PFSK-1 (cell line): ENCODE results near the gene UFSP1.
A peak's percentile ranks its signal among the peaks of the same experiment; 100 is the strongest.

Source experiments
- FOXP2 ChIP-seq: optimal IDR thresholded peaks from 2 replicates; pipeline ENCODE3; 2011; ENCODE audit warnings: borderline replicate concordance, control low read depth, inconsistent platforms; ENCODE audit not compliant: insufficient read depth; ENCODE audit errors: extremely low read length, extremely low read depth
- POLR2AphosphoS5 ChIP-seq: IDR thresholded peaks from 2 replicates; pipeline ENCODE4 v1.6.1; 2012; ENCODE audit warnings: low read depth, mild to moderate bottlenecking, control low read depth, low read length, moderate library complexity
- SIN3A ChIP-seq: IDR thresholded peaks from 2 replicates; pipeline ENCODE4 v1.6.1; 2012; ENCODE audit warnings: mild to moderate bottlenecking, low read length, moderate library complexity, borderline replicate concordance; ENCODE audit not compliant: insufficient read depth
- TAF1 ChIP-seq: IDR thresholded peaks from 2 replicates; pipeline ENCODE4 v1.6.1; 2012; ENCODE audit warnings: low read length, control low read depth, borderline replicate concordance; ENCODE audit not compliant: insufficient read depth
- TF ChIP-seq, protein P1 (sequence below), 2 experiments: IDR thresholded peaks; 2 replicates each; pipeline versions ENCODE4 v1.6.1 to v1.8.0; 2011 to 2012; ENCODE audit warnings: low read depth in 2 of 2, low read length in 2 of 2, control low read depth in 1 of 2, inconsistent platforms in 1 of 2, mild to moderate bottlenecking in 1 of 2, moderate library complexity in 1 of 2; ENCODE audit not compliant: insufficient read depth in 1 of 2

Gene UFSP1

GRCh38 chr7:100895956-100896731 lies 6.6 kb upstream of the UFSP1 start:
- TF ChIP-seq POLR2AphosphoS5 = no peak
- TF ChIP-seq FOXP2 = no peak
- TF ChIP-seq, protein P1, sequence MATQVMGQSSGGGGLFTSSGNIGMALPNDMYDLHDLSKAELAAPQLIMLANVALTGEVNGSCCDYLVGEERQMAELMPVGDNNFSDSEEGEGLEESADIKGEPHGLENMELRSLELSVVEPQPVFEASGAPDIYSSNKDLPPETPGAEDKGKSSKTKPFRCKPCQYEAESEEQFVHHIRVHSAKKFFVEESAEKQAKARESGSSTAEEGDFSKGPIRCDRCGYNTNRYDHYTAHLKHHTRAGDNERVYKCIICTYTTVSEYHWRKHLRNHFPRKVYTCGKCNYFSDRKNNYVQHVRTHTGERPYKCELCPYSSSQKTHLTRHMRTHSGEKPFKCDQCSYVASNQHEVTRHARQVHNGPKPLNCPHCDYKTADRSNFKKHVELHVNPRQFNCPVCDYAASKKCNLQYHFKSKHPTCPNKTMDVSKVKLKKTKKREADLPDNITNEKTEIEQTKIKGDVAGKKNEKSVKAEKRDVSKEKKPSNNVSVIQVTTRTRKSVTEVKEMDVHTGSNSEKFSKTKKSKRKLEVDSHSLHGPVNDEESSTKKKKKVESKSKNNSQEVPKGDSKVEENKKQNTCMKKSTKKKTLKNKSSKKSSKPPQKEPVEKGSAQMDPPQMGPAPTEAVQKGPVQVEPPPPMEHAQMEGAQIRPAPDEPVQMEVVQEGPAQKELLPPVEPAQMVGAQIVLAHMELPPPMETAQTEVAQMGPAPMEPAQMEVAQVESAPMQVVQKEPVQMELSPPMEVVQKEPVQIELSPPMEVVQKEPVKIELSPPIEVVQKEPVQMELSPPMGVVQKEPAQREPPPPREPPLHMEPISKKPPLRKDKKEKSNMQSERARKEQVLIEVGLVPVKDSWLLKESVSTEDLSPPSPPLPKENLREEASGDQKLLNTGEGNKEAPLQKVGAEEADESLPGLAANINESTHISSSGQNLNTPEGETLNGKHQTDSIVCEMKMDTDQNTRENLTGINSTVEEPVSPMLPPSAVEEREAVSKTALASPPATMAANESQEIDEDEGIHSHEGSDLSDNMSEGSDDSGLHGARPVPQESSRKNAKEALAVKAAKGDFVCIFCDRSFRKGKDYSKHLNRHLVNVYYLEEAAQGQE (IDR thresholded peaks at IDR 0.05; ENCODE audit: insufficient read depth in 1 of 2, low read depth in 2 of 2, low read length in 2 of 2) = no peak
- no peak for TF ChIP-seq SIN3A

DNA sequence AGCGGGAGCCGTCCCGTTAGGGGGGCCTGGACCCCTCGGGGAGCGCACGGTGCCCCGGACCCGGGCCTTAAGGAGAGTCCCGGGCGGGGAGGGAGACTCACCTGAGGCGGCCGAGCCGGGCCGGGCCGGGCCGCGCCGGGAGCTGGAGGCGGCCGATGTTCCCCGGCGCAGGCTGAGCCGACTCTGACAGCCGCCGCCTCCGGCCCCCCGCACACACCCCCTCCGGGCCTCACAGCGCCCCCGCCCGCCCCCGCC lies 6.1 kb upstream of the UFSP1 start, which contains the start of gene ACHE:
Gene ACHE (minus strand): TSS at position 188 of the 255 bp plus-strand sequence. CDS start 1,656 bp downstream, outside the sequence.
- no peak for TF ChIP-seq POLR2AphosphoS5
- TF ChIP-seq TAF1 = no peak
- TF ChIP-seq, protein P1 (IDR thresholded peaks at IDR 0.05; ENCODE audit: insufficient read depth in 1 of 2, low read depth in 2 of 2, low read length in 2 of 2) = no peak
- TF ChIP-seq SIN3A = no peak
- no peak for TF ChIP-seq FOXP2

GRCh38 chr7:100894860-100895700 lies 5.6 kb upstream of the UFSP1 start:
- TF ChIP-seq SIN3A = no peak
- no peak for TF ChIP-seq FOXP2
- TF ChIP-seq, protein P1 (IDR thresholded peaks at IDR 0.05; ENCODE audit: insufficient read depth in 1 of 2, low read depth in 2 of 2, low read length in 2 of 2) = 0 out of 4 replicates have a peak, but pooled peaks of 1 of the 2 experiments have one; percentile 15
- no peak for TF ChIP-seq TAF1

DNA sequence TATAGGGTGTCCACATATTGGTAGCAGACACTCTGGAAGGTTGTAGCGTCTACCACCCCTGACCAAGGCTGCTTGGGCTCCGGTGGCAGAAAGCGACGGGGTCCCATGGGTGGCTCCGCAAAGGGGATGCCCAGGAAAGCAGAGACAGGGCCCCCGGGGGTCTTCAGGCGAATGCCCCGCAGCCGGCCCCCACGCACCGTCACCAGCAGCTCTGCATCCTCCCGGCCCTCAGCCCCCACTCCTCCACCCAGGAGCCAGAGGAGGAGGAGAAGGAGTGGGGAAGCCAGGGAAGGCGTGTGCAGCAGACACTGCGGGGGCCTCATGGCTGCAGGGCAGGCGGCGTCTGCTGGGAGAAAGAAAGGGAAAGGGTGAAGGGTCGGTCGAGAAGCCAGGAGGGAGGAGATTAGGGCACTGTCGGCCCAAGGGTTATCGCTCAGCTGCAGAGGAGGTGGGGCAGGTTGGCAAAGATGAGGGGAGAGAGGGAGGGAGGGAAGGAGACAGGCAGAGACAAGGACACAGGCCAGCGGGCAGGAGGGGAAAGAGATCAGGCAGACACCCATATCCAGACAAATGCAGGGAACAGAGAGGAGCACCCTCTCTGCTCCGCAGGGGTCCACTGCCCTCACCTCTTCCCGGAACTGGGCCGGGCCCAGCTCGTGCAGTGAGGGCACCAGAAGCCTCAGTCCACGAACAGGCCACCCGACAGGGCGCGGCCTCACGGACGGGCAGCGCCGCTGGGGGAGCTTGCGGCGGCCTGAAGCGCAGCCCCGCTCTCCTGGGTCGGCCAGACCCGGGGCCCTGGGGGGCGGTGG lies 4.6 kb upstream of the UFSP1 start:
- TF ChIP-seq FOXP2 (no peak), TAF1 (no peak), SIN3A (no peak), POLR2AphosphoS5 (no peak)
- TF ChIP-seq, protein P1 (IDR thresholded peaks at IDR 0.05; ENCODE audit: insufficient read depth in 1 of 2, low read depth in 2 of 2, low read length in 2 of 2) = no peak
